HFF-Myc (cell line): ENCODE results near the gene CUL3.
A peak's percentile ranks its signal among the peaks of the same experiment; 100 is the strongest.

Experiments
- DNase-seq: peaks from one replicate; pipeline ENCODE4 v3.0.0-alpha.2; 2011; ENCODE audit warnings: low read depth; ENCODE audit errors: extremely low read depth
- H3K4me3 ChIP-seq: replicated peaks from 2 replicates; pipeline ENCODE4 v1.5.1; 2011; ENCODE audit warnings: low read depth, mild to moderate bottlenecking, control low read depth, low read length
- TF ChIP-seq, protein P1 (sequence below): IDR thresholded peaks from 2 replicates; pipeline ENCODE4 v1.5.1; 2012; ENCODE audit warnings: mild to moderate bottlenecking, low read depth, low read length, control low read depth; ENCODE audit errors: missing control alignments

Gene CUL3

DNA sequence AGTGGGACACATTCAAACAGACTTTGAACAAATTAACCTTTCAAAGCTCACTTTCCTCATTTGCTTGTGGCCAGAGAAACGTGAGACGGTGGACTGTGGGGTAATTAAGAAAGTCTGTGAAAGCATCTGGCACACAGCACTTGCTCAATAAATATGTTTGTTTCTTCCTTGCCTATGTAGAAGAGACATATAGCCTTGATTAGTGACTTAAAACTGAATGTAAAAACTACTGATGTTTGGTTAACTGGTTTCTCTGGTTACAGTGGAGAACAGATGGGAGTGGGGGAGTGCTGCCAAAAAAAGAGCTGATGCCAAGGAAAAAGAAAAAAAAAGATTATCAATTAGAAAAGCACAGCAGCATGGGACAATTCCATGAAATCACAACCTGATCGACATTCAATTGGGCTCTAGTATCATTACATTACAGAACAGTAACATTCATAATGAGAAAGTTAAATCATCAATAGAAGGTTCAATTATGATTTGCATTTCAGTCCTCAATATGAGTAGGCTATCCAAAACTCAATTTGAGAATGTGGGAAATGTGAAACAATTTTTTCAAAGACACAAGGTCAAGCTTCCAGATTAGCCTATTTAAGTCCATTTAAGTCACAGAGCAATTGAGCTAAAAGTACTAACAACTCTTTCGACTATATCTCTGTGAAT, 14.7 kb downstream of the CUL3 start:
- TF ChIP-seq, protein P1, sequence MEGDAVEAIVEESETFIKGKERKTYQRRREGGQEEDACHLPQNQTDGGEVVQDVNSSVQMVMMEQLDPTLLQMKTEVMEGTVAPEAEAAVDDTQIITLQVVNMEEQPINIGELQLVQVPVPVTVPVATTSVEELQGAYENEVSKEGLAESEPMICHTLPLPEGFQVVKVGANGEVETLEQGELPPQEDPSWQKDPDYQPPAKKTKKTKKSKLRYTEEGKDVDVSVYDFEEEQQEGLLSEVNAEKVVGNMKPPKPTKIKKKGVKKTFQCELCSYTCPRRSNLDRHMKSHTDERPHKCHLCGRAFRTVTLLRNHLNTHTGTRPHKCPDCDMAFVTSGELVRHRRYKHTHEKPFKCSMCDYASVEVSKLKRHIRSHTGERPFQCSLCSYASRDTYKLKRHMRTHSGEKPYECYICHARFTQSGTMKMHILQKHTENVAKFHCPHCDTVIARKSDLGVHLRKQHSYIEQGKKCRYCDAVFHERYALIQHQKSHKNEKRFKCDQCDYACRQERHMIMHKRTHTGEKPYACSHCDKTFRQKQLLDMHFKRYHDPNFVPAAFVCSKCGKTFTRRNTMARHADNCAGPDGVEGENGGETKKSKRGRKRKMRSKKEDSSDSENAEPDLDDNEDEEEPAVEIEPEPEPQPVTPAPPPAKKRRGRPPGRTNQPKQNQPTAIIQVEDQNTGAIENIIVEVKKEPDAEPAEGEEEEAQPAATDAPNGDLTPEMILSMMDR: no peak
- no peak overlapping the region for H3K4me3 ChIP-seq
- DNase-seq: peak; percentile 75

DNA sequence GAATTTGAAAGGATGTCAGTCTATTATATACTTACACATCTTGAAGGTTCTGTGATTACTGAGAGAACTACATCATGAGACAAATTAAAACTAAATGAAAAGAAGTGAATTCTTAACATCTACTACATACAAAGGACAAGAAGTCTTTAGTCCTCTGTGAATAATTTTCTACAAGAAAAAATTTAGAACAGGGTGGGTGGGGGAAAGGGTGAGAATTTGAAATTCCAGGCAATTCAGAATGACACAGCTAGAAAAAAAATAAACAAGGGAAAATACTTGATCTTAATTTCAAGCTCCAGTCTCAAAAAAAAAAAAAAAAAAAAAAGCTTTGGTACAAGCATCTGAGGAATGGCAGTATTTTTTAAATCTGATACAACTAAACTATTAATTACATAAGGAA, 15.5 kb downstream of the CUL3 start:
- TF ChIP-seq, protein P1: no peak
- DNase-seq: no peak
- no peak overlapping the region for H3K4me3 ChIP-seq

DNA sequence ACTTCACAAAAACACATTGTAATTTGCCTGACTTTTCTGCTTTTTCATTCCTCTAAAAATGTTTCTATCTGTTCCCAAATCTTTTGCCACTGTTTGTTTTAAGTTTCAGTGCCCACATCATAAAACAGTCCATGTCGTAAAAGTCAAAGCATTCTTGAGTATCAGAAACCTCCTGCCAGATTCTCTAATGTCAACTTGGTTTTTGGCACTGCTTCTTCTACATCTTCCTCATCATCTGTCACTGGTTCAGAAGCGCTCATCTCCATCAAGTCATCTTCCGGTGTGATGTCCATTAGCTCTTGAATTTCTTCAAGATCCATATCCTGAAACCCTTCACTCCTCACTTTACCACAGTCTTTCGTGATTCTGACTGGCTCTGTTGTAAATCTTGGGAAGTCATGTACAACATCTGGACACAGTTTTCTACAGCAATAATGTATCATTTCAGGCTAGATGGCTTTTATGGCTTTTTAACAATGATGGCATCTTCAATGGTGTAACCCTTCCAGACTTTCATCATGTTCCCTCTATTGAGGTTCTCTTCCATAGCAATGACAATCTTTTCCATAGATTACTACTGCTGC, 19.6 kb downstream of the CUL3 start:
- TF ChIP-seq, protein P1: no peak
- peak; percentile 49 for DNase-seq
- H3K4me3 ChIP-seq: no peak overlapping the region

DNA sequence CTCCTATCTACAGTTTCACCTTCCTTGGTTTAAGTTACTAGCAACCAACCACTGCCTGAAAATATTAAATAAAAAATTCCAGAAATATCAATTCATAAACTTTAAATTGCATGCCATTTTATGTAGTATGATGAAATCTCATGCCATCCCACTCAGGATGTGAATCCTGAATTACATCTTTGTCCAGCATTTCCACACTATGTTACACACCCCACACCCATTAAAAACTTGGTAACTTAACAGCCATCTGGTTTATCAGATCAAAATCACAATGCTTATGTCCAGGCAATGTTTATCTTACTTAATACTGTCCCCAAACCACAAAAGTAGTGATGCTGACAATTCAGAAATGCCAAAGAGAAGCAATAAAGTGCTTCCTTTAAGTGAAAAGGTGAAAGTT, 21.6 kb downstream of the CUL3 start:
- no peak for DNase-seq
- TF ChIP-seq, protein P1: no peak
- H3K4me3 ChIP-seq: no peak overlapping the region

DNA sequence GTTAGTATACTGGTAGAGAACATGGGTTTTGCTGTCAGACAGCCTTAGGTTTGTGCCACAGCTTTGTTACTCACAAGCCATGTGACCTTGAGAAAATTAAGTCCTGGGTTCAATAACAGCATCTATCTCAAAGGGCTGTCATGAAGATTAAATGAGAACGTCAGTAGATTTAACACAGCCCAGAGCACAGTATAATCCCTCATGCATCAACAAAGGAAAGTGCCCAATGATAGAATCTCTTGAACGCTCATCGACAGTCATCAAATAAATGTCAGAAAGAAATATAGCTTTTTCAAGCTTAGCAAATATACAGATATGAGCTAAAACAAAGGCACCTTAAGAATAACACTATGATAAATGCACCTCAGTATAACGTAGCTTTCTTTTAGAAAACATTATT, 22.3 kb downstream of the CUL3 start:
- no peak overlapping the region for H3K4me3 ChIP-seq
- TF ChIP-seq, protein P1: no peak
- DNase-seq: no peak

DNA sequence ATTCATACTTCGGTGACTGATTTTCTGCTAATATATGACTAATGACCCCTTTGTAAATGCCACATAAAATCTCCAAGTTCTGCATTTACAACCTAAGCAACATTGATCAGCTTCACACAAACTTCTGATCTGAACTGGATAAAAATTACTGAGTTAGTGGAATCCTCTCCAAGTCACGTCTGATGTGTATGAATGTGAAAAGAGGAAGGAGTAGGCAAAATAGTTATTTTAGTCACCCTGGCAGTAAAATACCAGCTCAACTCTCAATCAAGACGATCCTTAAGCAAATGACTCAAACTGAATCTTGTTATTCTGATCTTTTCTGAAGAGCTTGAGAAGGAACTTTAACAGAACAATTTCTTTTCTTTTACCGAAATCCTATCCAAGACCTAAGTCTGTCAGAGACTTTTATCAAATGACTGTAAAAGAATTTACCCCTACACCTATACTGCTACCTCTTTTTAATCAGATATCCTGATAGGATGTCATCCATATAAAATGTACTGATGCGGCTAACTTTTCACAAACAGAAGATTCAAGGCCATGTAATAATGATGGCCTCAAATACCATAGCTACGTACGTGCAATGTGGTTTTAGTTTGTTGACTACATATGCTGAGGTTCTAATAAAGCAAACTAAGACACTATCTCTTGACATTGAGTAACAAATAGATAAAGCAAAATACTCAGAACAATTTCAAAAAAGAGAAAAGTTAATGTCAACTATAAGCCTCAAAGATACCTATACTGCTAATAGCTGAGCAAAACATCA, 23.7 kb downstream of the CUL3 start:
- TF ChIP-seq, protein P1: no peak
- H3K4me3 ChIP-seq: no peak overlapping the region

More for the DNA sequence above, 23.7 kb downstream of the CUL3 start:
- no peak for DNase-seq
